Stomach (tissue), 4 donors: ENCODE measurements around the gene TENT5C.

Source experiments
- EP300 ChIP-seq: sonication (generic); formaldehyde crosslinking; IDR thresholded peaks from one replicate; pipeline ENCODE4 v1.6.1; 2017; ENCODE audit warnings: antibody characterized with exemption
- POLR2AphosphoS5 ChIP-seq, 3 donors: sonication (generic); formaldehyde crosslinking; IDR thresholded peaks; one replicate each; pipeline ENCODE4 v1.6.1; 2016; ENCODE audit warnings: antibody characterized with exemption in 3 of 3
- TF ChIP-seq, protein P1 (sequence below), 7 experiments: fragments of 450-650 bp in 4 of 7; fragments of 200-600 bp in 3 of 7; sonication (generic) in 3 of 7; IDR thresholded peaks; one replicate each; pipeline ENCODE4 v1.5.1; 2016 to 2019; ENCODE audit warnings: antibody characterized with exemption in 7 of 7, control low read depth in 2 of 7, mild to moderate bottlenecking in 1 of 7

DNA sequence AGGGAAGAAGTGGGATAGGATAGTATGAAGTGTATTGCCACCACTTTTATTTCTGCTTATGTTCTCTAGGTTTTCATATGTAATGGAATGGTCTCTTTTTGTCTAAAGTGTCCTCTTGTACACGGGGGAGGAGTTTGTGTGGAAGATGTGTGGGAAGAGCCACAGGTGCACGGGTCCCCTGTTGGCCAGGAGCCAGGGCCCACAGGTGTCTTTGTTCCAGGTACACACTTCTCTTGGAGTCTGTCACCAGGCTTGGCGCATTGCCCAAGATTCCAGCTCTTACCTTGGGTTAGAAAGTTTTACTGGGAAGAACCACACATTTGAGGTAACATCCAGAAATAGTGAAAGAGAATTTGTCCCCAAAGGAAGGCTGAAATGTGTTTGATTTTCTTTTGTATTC lies 10.5 kb downstream of the TENT5C start:
- no peak for TF ChIP-seq EP300
- TF ChIP-seq, protein P1, sequence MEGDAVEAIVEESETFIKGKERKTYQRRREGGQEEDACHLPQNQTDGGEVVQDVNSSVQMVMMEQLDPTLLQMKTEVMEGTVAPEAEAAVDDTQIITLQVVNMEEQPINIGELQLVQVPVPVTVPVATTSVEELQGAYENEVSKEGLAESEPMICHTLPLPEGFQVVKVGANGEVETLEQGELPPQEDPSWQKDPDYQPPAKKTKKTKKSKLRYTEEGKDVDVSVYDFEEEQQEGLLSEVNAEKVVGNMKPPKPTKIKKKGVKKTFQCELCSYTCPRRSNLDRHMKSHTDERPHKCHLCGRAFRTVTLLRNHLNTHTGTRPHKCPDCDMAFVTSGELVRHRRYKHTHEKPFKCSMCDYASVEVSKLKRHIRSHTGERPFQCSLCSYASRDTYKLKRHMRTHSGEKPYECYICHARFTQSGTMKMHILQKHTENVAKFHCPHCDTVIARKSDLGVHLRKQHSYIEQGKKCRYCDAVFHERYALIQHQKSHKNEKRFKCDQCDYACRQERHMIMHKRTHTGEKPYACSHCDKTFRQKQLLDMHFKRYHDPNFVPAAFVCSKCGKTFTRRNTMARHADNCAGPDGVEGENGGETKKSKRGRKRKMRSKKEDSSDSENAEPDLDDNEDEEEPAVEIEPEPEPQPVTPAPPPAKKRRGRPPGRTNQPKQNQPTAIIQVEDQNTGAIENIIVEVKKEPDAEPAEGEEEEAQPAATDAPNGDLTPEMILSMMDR (IDR thresholded peaks at IDR 0.05): no peak
- no peak for TF ChIP-seq POLR2AphosphoS5 (IDR thresholded peaks at IDR 0.05)
